Activated effector memory CD4-positive, alpha-beta T cell treated with anti-CD3 and anti-CD28 coated beads, Interleukin-2, amount 50 U/mL, for 16 hours (primary cell): ENCODE data around the gene COL11A2.

Source experiments
- DNase-seq: peaks from one replicate; pipeline ENCODE4 v3.0.0-alpha.2; 2020

Gene COL11A2

GRCh38 chr6:33147807-33148666 is 44.2 kb downstream of the COL11A2 start:
- DNase-seq = no peak

- no peak for DNase-seq
These were observed 47.9 kb downstream of the COL11A2 start for GRCh38 chr6:33144373-33144772.

GRCh38 chr6:33143113-33143770 is 49.0 kb downstream of the COL11A2 start:
- no peak for DNase-seq

- no peak for DNase-seq
These were observed 49.7 kb downstream of the COL11A2 start for GRCh38 chr6:33142501-33143070.

- no peak for DNase-seq
These were observed 51.7 kb downstream of the COL11A2 start for GRCh38 chr6:33140556-33140955.

GRCh38 chr6:33139596-33140206 is 52.6 kb downstream of the COL11A2 start:
- no peak for DNase-seq

GRCh38 chr6:33136310-33136900 is 55.9 kb downstream of the COL11A2 start:
- DNase-seq = no peak

GRCh38 chr6:33132081-33132524 is 60.2 kb downstream of the COL11A2 start:
- DNase-seq = no peak

GRCh38 chr6:33128318-33128717 is 63.9 kb downstream of the COL11A2 start:
- no peak for DNase-seq

- peak; percentile 88 for DNase-seq
These were observed 66.1 kb downstream of the COL11A2 start for GRCh38 chr6:33126101-33126714.

GRCh38 chr6:33124947-33125346 is 67.3 kb downstream of the COL11A2 start:
- DNase-seq = no peak

GRCh38 chr6:33124525-33124901 is 67.8 kb downstream of the COL11A2 start:
- no peak for DNase-seq

- DNase-seq = no peak
These were observed 68.3 kb downstream of the COL11A2 start for GRCh38 chr6:33123732-33124524.

GRCh38 chr6:33123181-33123580 is 69.1 kb downstream of the COL11A2 start:
- DNase-seq = no peak

- no peak for DNase-seq
These were observed 72.3 kb downstream of the COL11A2 start for GRCh38 chr6:33120001-33120400.

- DNase-seq = no peak
These were observed 73.6 kb downstream of the COL11A2 start for GRCh38 chr6:33118525-33119123.

- DNase-seq = no peak
These were observed 74.4 kb downstream of the COL11A2 start for GRCh38 chr6:33117811-33118277.

- peak; percentile 64 for DNase-seq
These were observed 75.2 kb downstream of the COL11A2 start for GRCh38 chr6:33116841-33117711.

GRCh38 chr6:33116417-33116816 is 75.8 kb downstream of the COL11A2 start:
- DNase-seq = no peak

- no peak for DNase-seq
These were observed 77.9 kb downstream of the COL11A2 start for GRCh38 chr6:33114406-33114805.
